Measurements from ENCODE around the gene RAB14. TPM values are rescaled to one million over a fixed set of nuclear protein-coding genes. Genes with fewer than 3 reads are reported as not detected.

The RAB14 gene
- total and polyA plus RNA-seq, 9 donors: 28.3 to 63.4 (median 51.6) TPM

DNA sequence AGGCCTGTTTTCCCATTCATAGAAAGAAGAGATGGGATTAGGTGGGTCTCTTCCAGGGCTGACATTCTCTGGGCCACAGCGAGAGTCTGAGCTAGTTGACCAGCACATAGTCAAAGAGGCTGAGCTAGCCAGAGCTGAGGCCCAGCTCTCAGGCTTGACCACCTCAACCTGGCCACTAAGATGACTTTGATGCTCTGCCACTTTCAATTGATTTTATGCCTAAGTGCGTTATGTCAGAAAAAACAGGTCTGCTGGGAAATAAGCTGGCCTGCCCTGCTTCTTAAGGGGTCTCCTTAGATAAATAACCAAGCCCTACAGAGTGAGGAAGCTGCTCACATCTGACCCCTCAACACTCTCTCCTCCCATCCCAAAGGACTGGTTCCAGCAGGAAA is 20.0 kb upstream of the RAB14 start:
- Histone ChIP-seq H3K27ac (ENCODE audit: low read length) (no peak overlapping the region), H3K4me3 (ENCODE audit: low read length) (no peak overlapping the region), H3K9me3 (replicated peaks; ENCODE audit: control insufficient read depth, low read depth, low read length) (no peaks in the 10 kb centered on the region), H3K4me1 (ENCODE audit: control insufficient read depth, insufficient read depth, low read length) (peaks cover 2% of the 10 kb centered on the region), H3K27me3 (ENCODE audit: control insufficient read depth, insufficient read depth, low read length) (no peaks in the 10 kb centered on the region), H3K36me3 (ENCODE audit: control insufficient read depth, insufficient read depth, low read length) (no peaks in the 10 kb centered on the region)
- DNase-seq: no peak
- 100% methylated on average over 2 of the region's 2 CpGs for WGBS (ENCODE audit: insufficient coverage)

DNA sequence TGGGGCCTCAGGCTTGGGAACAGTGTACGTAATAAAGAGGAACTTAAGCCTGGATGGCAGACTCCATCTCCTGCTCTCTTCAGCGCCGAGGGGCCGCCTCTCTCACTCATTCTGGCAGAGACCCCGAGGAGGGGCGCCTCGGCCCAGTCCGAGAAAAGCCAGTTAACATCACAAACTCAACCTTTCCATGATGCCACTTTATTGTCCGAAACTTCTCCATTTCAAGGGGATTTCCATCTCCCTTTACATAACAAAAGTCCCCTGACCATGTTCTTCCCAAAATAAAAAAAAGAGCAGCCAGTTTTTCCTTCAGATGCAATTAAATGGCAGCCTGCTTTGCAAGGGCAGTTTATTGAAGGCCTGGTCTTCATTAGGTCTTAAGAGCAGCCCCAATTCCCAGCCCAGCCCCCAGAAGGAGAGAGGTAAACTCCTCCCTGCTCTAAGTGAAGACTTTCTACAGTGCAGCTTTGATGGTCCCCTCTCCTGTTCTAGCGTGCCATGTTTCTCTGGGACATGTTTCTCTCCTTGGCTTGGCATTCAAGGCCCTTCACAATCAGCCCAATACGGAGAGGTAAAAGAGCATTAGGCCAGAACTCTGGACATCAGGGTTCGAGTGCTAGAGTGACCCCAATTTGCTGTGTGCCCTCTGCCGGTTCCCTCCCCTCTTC is 19.5 kb upstream of the RAB14 start:
- H3K27me3 ChIP-seq (ENCODE audit: control insufficient read depth, insufficient read depth, low read length): no peaks in the 10 kb centered on the region
- DNase-seq: peak; percentile 54
- H3K4me1 ChIP-seq (ENCODE audit: control insufficient read depth, insufficient read depth, low read length): peaks cover 2% of the 10 kb centered on the region
- H3K27ac ChIP-seq (ENCODE audit: low read length): no peak overlapping the region
- H3K4me3 ChIP-seq (ENCODE audit: low read length): no peak overlapping the region
- 21% methylated on average over 7 of the region's 13 CpGs for WGBS (ENCODE audit: insufficient coverage)
- no peaks in the 10 kb centered on the region for H3K36me3 ChIP-seq (ENCODE audit: control insufficient read depth, insufficient read depth, low read length)
- no peaks in the 10 kb centered on the region for H3K9me3 ChIP-seq (replicated peaks; ENCODE audit: control insufficient read depth, low read depth, low read length)

DNA sequence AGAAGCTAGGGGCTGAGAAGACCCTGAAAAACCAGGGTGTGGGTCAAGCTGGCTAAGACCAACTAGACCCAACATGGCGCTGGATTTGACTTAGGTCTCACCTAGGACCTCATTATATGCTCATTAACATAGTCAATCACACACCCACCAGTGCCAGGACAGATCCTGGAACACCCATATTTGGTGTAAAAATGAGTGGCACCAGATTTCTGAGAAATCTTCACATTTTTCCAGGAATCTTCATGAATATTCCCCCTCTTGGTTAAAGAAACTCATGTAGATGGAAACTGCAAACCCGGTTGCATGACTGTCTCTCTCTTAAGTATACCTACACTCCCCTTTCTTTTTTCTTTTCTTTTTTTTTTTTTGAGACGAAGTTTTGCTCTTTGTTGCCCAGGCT is 17.9 kb upstream of the RAB14 start:
- Histone ChIP-seq H3K27me3 (ENCODE audit: control insufficient read depth, insufficient read depth, low read length) (no peaks in the 10 kb centered on the region), H3K27ac (ENCODE audit: low read length) (no peak overlapping the region), H3K4me3 (ENCODE audit: low read length) (no peak overlapping the region), H3K9me3 (replicated peaks; ENCODE audit: control insufficient read depth, low read depth, low read length) (no peaks in the 10 kb centered on the region), H3K4me1 (ENCODE audit: control insufficient read depth, insufficient read depth, low read length) (peaks cover 2% of the 10 kb centered on the region), H3K36me3 (ENCODE audit: control insufficient read depth, insufficient read depth, low read length) (no peaks in the 10 kb centered on the region)
- no peak for DNase-seq
- WGBS (ENCODE audit: insufficient coverage): 88% methylated on average over 1 of the region's 3 CpGs

DNA sequence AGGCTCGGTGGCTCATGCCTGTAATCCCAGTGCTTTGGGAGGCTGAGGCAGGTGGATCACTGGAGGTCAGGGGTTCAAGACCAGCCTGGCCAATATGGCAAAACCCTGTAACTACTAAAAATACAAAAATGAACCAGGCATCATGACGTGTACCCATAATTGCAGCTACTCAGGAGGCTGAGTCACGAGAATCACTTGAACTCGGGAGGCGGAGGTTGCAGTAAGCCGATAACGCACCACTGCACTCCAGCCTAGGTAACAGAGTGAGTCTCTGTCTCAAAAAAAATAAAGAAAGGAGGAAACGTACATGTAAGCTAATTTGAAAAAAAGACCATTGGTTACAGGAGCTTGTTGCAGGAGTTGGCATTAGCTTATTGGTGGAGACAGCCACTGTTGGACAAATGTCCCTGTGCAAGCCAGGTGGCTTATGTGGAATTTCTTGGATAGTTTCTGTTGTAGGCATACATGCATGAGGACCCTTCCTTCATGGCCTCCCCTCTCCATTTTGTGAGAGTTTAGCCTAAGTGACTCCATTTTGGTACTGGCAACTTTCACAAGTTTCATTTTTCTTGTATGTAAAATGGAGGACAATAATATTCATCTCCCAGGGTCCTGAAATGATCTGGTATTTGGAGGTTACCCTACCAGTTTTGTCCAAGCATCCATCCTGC is 16.8 kb upstream of the RAB14 start:
- Histone ChIP-seq H3K9me3 (replicated peaks; ENCODE audit: control insufficient read depth, low read depth, low read length) (no peaks in the 10 kb centered on the region), H3K27ac (ENCODE audit: low read length) (no peak overlapping the region), H3K4me1 (ENCODE audit: control insufficient read depth, insufficient read depth, low read length) (peaks cover 3% of the 10 kb centered on the region), H3K27me3 (ENCODE audit: control insufficient read depth, insufficient read depth, low read length) (no peaks in the 10 kb centered on the region), H3K36me3 (ENCODE audit: control insufficient read depth, insufficient read depth, low read length) (no peaks in the 10 kb centered on the region), H3K4me3 (ENCODE audit: low read length) (no peak overlapping the region)
- no peak for DNase-seq
- 89% methylated on average over 7 of the region's 8 CpGs for WGBS (ENCODE audit: insufficient coverage)

DNA sequence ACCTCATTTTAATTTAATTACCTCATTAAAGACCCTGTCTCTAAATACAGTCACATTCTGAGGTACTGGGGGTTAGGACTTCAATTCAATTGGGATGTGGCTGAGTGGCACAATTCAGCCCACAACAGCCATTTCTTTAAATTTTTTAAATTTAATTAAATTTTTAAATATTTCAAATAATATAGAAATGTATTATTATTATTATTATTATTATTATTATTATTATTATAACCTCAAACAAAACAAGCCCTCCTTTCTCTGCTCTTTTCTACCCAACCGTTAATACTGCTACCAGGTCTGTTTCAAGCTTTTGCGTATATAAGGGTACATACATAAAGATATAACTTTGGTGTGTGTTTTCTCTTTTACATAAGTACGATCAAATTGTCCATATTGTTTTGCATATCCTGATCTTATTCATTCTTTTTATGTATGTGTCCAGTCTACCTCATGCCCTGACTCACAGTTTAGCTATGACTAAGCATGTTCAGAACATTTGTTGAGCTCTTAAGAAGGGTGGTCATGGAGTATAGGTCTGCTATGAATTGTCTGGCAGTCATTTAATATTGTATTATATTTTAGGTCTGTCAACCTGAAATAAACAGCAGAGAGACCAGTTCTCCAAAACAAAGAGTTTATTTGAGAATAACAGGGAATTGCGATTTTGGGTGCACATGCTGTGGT is 16.1 kb upstream of the RAB14 start:
- DNase-seq: no peak
- peaks cover 8% of the 10 kb centered on the region for H3K4me1 ChIP-seq (ENCODE audit: control insufficient read depth, insufficient read depth, low read length)
- no peaks in the 10 kb centered on the region for H3K36me3 ChIP-seq (ENCODE audit: control insufficient read depth, insufficient read depth, low read length)
- 100% methylated on average over 1 of the region's 4 CpGs for WGBS (ENCODE audit: insufficient coverage)
- H3K27me3 ChIP-seq (ENCODE audit: control insufficient read depth, insufficient read depth, low read length): no peaks in the 10 kb centered on the region
- no peaks in the 10 kb centered on the region for H3K9me3 ChIP-seq (replicated peaks; ENCODE audit: control insufficient read depth, low read depth, low read length)
- H3K4me3 ChIP-seq (ENCODE audit: low read length): no peak overlapping the region
- no peak overlapping the region for H3K27ac ChIP-seq (ENCODE audit: low read length)

DNA sequence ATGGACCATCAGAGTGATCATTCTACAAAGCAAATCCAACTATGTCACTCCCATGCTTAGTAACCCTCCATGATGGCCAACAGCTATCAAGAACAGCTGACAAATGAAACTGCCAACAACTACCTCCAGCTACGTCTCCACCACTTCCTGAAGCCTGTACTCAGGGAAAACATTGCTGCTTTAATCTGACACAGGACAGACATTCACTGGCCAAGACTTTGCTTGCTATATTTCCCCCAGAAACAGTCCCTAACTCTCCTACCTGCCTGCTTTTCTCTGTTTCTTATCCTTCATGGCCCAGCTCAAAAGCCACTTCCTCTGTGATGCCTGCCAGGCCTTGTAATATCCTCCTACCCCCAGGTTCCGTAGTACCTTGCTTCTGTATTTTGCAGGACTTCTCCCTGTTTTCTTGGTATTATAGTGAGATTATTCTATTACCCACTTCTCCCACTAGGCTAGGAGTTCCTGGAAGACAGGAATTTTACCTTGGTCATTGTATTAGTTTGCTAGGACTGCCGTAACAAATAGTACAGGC is 14.7 kb upstream of the RAB14 start:
- DNase-seq: no peak
- no peaks in the 10 kb centered on the region for H3K9me3 ChIP-seq (replicated peaks; ENCODE audit: control insufficient read depth, low read depth, low read length)
- H3K27me3 ChIP-seq (ENCODE audit: control insufficient read depth, insufficient read depth, low read length): no peaks in the 10 kb centered on the region
- H3K36me3 ChIP-seq (ENCODE audit: control insufficient read depth, insufficient read depth, low read length): no peaks in the 10 kb centered on the region
- no peak overlapping the region for H3K4me3 ChIP-seq (ENCODE audit: low read length)
- no peak overlapping the region for H3K27ac ChIP-seq (ENCODE audit: low read length)
- WGBS (ENCODE audit: insufficient coverage): 31% methylated on average over 1 of the region's 3 CpGs
- H3K4me1 ChIP-seq (ENCODE audit: control insufficient read depth, insufficient read depth, low read length): peaks cover 8% of the 10 kb centered on the region

DNA sequence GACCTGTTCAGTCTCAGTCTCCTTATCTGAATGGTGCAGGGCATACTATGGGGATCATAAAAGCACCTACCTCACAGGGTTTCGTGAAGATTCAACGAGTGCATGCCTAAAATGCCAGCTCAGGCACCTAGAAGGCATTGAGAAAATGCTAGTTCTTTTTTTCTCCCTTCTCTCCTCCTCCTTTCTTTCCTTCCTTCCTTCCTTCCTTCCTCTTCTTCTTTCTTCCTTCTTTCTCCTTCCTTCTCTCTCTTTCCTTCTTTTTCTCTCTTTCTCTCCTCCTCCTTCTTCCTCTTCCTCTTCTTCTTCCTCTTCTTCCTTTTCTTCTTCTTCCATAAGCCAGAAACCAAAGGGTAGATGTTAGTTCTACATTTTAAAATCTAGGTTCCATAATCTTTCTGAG is 12.3 kb upstream of the RAB14 start:
- Histone ChIP-seq H3K4me1 (ENCODE audit: control insufficient read depth, insufficient read depth, low read length) (peaks cover 6% of the 10 kb centered on the region), H3K9me3 (replicated peaks; ENCODE audit: control insufficient read depth, low read depth, low read length) (no peaks in the 10 kb centered on the region), H3K27me3 (ENCODE audit: control insufficient read depth, insufficient read depth, low read length) (no peaks in the 10 kb centered on the region), H3K36me3 (ENCODE audit: control insufficient read depth, insufficient read depth, low read length) (no peaks in the 10 kb centered on the region), H3K27ac (ENCODE audit: low read length) (no peak overlapping the region), H3K4me3 (ENCODE audit: low read length) (no peak overlapping the region)
- 75% methylated on average over 2 of the region's 2 CpGs for WGBS (ENCODE audit: insufficient coverage)
- no peak for DNase-seq

DNA sequence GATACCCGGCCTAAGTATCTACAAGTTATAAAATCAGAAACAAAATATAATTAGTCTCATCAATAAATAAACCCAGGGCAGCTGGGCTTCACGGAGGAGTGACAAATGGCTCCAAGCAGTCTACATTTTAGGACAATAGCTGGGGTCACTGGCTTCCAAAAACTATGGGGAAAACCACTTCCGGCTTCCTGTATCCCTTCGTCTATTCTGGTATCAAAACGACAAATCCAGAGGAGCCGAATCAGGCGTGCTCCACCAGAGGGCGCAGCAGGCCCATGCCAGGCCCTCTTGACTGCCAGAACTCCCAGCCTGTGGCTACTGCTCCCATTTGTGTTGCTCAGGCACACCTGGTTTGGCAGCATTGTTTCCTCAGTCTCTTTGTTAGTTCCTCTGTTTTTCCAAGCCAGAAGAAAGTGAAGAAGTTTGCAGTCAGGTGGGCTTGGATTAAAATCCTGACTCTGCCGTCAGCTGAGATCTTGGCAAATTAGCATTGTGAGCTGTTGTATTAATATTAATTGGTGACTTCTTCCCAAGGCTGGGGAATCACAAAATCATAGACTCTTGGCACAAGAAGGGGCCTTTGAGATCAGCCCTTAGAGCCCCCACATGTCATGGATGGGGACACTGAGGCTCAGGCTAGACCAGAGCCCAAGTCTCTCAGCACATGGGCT is 11.6 kb upstream of the RAB14 start:
- no peaks in the 10 kb centered on the region for H3K9me3 ChIP-seq (replicated peaks; ENCODE audit: control insufficient read depth, low read depth, low read length)
- H3K27me3 ChIP-seq (ENCODE audit: control insufficient read depth, insufficient read depth, low read length): no peaks in the 10 kb centered on the region
- H3K4me3 ChIP-seq (ENCODE audit: low read length): no peak overlapping the region
- 2% methylated on average over 6 of the region's 9 CpGs for WGBS (ENCODE audit: insufficient coverage)
- H3K4me1 ChIP-seq (ENCODE audit: control insufficient read depth, insufficient read depth, low read length): peaks cover 6% of the 10 kb centered on the region
- DNase-seq: peak; percentile 94
- no peaks in the 10 kb centered on the region for H3K36me3 ChIP-seq (ENCODE audit: control insufficient read depth, insufficient read depth, low read length)
- H3K27ac ChIP-seq (ENCODE audit: low read length): peak overlapping the region; percentile 25

DNA sequence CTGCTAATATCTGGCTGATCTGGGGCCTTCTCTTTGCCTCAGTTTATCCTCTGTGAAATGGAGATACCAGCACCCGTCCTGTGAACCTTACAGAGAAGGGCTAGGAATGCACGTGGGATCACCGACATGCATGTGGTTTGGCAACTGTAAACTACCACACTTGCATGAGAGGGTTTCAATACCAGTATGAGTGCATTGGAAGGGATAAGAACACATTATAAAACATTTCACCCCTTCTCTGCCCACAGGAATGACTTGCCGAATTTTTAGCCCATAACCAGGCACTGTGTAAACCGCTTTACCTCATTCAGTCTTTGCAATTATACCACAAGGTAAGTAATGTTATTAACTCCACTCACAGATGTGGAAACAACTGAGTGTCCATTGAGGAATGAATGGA is 8.9 kb upstream of the RAB14 start:
- Histone ChIP-seq H3K27ac (ENCODE audit: low read length) (no peak overlapping the region), H3K4me1 (ENCODE audit: control insufficient read depth, insufficient read depth, low read length) (peaks cover 6% of the 10 kb centered on the region), H3K27me3 (ENCODE audit: control insufficient read depth, insufficient read depth, low read length) (no peaks in the 10 kb centered on the region), H3K36me3 (ENCODE audit: control insufficient read depth, insufficient read depth, low read length) (no peaks in the 10 kb centered on the region), H3K9me3 (replicated peaks; ENCODE audit: control insufficient read depth, low read depth, low read length) (peaks cover 2% of the 10 kb centered on the region), H3K4me3 (ENCODE audit: low read length) (no peak overlapping the region)
- DNase-seq: no peak
- WGBS (ENCODE audit: insufficient coverage): no CpG with 5 or more reads among the region's 5 CpGs
